Muscle of back (tissue), 11 donors: ENCODE data around the gene ATP6V0A4. TPM values are rescaled to one million over a fixed set of nuclear protein-coding genes. Genes with fewer than 3 reads are reported as not detected.

Experiments used
- DNase-seq, 3 donors: peaks; one replicate each; pipeline versions ENCODE4 v3.0.0 to v3.0.0-alpha.2; 2013
- polyA plus RNA-seq, 10 donors: library from polyadenylated mRNA; unstranded; fragments of 120-200 nt; gene quantifications; one replicate each; pipeline ENCODE4 v1.2.1, GENCODE V29; 2013; ENCODE audit not compliant: insufficient read length in 10 of 10

The ATP6V0A4 gene
- polyA plus RNA-seq, 10 donors: 0.08 to 0.35 (median 0.21) TPM; not detected in 2

DNA sequence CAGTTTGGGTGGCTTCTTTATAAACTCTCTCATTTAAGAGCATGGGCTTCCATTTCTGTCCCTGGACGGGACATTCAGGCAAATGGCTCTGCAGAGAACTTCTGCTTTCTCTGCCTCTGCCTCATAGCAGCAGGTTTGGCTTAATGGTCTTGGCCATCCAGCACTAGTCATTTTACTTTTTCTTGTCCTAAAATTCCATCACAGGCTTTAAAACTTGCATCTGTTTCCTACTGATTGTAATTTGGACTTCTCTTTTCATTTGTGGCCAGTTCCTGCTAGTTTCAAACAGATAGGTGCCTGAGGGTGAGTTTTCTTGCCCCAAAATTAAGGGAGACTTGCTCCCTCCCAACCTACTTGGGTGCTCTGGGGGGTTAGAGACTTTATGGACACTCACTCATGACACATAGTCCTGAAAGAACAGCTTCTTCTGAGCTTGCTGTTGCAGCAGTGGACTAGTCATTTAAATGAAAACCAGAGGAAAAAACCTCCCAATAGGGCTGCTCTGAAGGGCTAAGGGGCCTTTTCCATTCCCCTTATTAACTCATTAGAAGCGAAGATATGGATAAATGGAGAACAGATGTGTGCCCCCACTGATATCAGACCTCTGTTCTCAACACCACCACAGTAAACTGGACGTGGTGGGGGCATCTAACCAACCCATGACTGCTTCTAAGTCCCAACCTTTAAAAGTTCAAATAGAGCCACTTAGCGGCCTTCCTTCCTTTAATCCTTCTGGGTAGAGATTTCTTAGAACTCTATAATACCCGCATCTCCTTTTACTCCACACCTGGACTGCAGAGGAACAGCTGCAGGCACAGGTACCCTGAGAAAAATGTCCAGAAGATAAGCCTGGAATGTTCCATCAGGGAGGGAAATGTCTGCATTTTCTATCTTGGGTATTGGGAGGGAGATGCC lies 135.7 kb downstream of the ATP6V0A4 start:
- no peak for DNase-seq

DNA sequence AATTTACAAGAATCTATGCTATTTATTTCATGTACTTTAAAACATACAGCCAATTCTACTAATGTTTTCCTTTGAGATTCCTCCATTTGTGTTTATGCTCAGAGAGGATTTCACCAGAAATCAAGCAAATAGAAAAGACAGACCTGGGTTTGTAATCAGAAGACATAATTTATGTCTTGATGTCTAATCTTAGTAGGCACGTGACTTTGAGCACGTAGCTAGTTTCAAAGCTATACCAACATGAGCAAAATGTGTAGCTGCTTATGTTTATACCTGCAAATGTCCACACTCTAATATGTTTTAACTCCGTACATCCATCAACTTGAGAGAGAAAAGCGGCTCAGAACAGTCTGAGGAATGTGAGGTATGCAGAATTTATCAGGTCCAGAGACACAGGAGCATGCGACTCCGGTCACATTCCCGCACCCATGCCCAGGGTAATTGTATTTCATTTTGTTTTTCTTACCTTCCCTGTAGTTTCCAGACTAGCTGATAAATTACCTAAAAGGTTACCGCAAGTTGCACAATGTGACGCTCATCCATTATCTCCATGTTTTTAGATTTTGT lies 136.8 kb downstream of the ATP6V0A4 start:
- DNase-seq: no peak

DNA sequence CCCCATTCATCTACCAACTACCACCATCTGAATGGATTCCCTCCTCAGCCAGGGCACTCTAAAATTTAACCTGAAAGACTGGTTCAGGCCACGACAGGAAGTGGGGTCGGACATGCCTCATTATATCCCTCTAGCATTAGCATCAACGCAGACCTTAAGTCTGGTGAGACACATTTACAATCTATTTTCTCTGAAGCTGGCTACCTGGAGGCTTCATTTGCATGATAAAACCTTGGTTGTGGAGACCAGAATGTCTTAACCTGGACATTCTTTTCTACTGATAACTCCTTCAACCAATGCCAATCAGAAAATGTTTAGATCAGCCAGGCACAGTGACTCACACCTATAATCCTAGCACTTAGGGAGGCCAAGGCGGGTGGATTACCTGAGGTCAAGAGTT lies 139.1 kb downstream of the ATP6V0A4 start:
- no peak for DNase-seq

GRCh38 chr7:138657854-138658386 lies 140.1 kb downstream of the ATP6V0A4 start:
- DNase-seq: no peak

GRCh38 chr7:138656952-138657351 lies 141.0 kb downstream of the ATP6V0A4 start:
- DNase-seq: no peak

Other genes starting within 250 kb of the ATP6V0A4 start
- gene SVOPL, start 96.8 kb downstream of the ATP6V0A4 start, polyA plus RNA-seq: under 1 TPM in 1 of 10 donors, not detected in 9; 0.22 TPM
- under 1 TPM in 8 of 10 donors, not detected in 2; 0.04 to 0.20 (median 0.07) TPM for gene TMEM213, start 202 bp downstream of the ATP6V0A4 start, polyA plus RNA-seq
- 10 to 100 TPM in 3 of 10 donors, 1 to 10 TPM in 7; 8.2 to 13.5 (median 9.8) TPM for gene KIAA1549, start 183.2 kb upstream of the ATP6V0A4 start, polyA plus RNA-seq
- gene ZC3HAV1L, start 237.8 kb upstream of the ATP6V0A4 start, polyA plus RNA-seq: 10 to 100 TPM; 12.2 to 21.1 (median 17.9) TPM